Thoracic aorta (tissue), 2 donors: Measurements from ENCODE around the gene BICRA. TPM values are rescaled to one million over a fixed set of nuclear protein-coding genes. Genes with fewer than 3 reads are reported as not detected.

Source experiments
- ATAC-seq: fragments of 150-250 bp; one replicate; pipeline ENCODE4 v1.8.0; 2017; ENCODE audit warnings: low read depth; ENCODE audit not compliant: insufficient number of reproducible peaks, low FRiP score
- DNase-seq: peaks from one replicate; pipeline ENCODE4 v3.0.0-alpha.2; 2020; ENCODE audit warnings: low spot score
- H3K27ac ChIP-seq, 2 donors: fragments of 200-600 bp; sonication (generic); 1 replicate in 1 of 2; 2 replicates in 1 of 2; pipeline ENCODE4 v1.5.1; 2016; ENCODE audit warnings: mild to moderate bottlenecking in 2 of 2, moderate library complexity in 2 of 2
- H3K27me3 ChIP-seq: fragments of 200-600 bp; sonication (generic); replicated peaks from 2 replicates; pipeline ENCODE4 v1.6.0; 2016; ENCODE audit warnings: mild to moderate bottlenecking; ENCODE audit not compliant: insufficient read depth
- H3K36me3 ChIP-seq: fragments of 200-600 bp; sonication (generic); one replicate; pipeline ENCODE4 v1.5.1; 2016
- H3K4me1 ChIP-seq, 2 donors: fragments of 200-600 bp; sonication (generic); 1 replicate in 1 of 2; 2 replicates in 1 of 2; pipeline versions ENCODE4 v1.5.1 to v1.6.0; 2016; ENCODE audit warnings: low read depth in 2 of 2, mild to moderate bottlenecking in 1 of 2; ENCODE audit not compliant: control insufficient read depth in 1 of 2
- H3K4me3 ChIP-seq: fragments of 200-600 bp; sonication (generic); 2 replicates; pipeline ENCODE4 v1.5.1; 2016; ENCODE audit warnings: mild to moderate bottlenecking
- H3K9me3 ChIP-seq: fragments of 200-600 bp; sonication (generic); 2 replicates; pipeline ENCODE4 v1.5.1; 2016
- total RNA-seq, 2 donors: library from RNA; depleted of rRNA; stranded (reverse); fragments of >200 nt; gene quantifications; one replicate each; pipeline versions ENCODE4 v1.1.0 to v1.2.3, GENCODE V29; 2016
- TF ChIP-seq, protein P1 (sequence below): fragments of 200-600 bp; sonication (generic); IDR thresholded peaks from one replicate; pipeline ENCODE4 v1.5.1; 2019; ENCODE audit warnings: antibody characterized with exemption

Gene BICRA
- 10 to 100 TPM; 10.8 to 18.4 TPM for total RNA-seq

DNA sequence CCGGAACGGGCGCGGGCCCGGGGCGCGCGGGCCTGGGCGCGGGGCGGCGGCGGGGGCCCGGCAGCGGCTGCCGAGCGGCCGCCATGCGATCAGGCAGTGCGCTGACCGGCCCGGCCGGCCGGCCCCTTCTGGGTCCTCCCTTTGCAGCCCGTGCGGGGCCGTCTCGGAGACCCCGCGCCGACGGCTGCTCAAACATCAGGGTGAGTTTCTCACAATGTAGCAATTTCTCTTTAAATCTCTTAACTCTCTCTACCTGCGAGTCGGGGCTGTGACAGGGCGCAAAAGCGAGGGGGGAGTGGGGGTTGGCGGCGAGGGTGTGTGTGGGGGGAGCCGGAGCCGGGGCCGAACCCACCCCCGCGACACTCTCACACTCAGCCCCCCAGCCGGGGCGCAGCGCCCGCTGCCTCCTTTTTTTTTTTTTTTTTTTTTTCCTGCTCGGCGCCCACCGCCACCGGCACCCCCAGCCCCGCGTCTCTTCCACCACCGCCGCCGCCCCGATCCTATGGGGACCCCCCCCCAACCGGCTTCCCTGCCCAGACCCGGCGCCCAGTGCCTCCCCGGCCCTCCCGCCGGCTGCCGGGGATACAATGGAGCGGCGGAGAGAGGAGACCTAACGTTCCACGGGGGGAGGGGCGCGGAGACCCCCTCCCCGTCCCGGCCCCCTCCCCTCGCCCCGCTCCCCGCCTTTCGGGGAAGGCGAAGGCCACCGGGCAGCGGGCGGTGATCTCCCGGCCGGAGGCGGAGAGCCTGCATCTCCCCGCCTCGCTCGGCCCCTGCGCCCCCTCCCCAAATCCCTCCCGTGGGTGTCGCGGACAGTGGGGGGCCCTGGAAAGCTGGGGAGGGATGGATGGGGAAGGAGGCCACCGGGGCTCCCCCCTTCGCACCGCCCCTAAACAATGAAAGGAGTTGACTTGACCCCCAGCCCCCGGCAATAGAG lies at the start of gene BICRA:
BICRA (plus strand) TSS at position 166 of the 937 bp plus-strand sequence. CDS start 64,441 bp downstream, outside the sequence.
- TF ChIP-seq, protein P1, sequence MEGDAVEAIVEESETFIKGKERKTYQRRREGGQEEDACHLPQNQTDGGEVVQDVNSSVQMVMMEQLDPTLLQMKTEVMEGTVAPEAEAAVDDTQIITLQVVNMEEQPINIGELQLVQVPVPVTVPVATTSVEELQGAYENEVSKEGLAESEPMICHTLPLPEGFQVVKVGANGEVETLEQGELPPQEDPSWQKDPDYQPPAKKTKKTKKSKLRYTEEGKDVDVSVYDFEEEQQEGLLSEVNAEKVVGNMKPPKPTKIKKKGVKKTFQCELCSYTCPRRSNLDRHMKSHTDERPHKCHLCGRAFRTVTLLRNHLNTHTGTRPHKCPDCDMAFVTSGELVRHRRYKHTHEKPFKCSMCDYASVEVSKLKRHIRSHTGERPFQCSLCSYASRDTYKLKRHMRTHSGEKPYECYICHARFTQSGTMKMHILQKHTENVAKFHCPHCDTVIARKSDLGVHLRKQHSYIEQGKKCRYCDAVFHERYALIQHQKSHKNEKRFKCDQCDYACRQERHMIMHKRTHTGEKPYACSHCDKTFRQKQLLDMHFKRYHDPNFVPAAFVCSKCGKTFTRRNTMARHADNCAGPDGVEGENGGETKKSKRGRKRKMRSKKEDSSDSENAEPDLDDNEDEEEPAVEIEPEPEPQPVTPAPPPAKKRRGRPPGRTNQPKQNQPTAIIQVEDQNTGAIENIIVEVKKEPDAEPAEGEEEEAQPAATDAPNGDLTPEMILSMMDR: no peak
- ATAC-seq (peak; percentile 73), DNase-seq (peak; percentile 42)
- H3K27ac ChIP-seq: peak within 1 kb of the TSS; percentile 97 to 99
- no peaks in the 10 kb centered on the region for H3K27me3 ChIP-seq
- H3K4me3 ChIP-seq: peak within 1 kb of the TSS; percentile 94
- no peaks in the 10 kb centered on the region for H3K9me3 ChIP-seq
- no peaks in the 10 kb centered on the region for H3K36me3 ChIP-seq
- H3K4me1 ChIP-seq: peaks cover 28 to 45% of the 10 kb centered on the region in 2 donors

- H3K4me3 ChIP-seq: no peak overlapping the region
- TF ChIP-seq, protein P1: no peak
- H3K36me3 ChIP-seq: no peaks in the 10 kb centered on the region
- no peak for DNase-seq
- no peak for ATAC-seq
- no peaks in the 10 kb centered on the region for H3K4me1 ChIP-seq
- no peak overlapping the region for H3K27ac ChIP-seq
- H3K27me3 ChIP-seq: no peaks in the 10 kb centered on the region
- no peaks in the 10 kb centered on the region for H3K9me3 ChIP-seq
Observed at GRCh38 chr19:47560999-47561398, 47.9 kb upstream of the BICRA start.

DNA sequence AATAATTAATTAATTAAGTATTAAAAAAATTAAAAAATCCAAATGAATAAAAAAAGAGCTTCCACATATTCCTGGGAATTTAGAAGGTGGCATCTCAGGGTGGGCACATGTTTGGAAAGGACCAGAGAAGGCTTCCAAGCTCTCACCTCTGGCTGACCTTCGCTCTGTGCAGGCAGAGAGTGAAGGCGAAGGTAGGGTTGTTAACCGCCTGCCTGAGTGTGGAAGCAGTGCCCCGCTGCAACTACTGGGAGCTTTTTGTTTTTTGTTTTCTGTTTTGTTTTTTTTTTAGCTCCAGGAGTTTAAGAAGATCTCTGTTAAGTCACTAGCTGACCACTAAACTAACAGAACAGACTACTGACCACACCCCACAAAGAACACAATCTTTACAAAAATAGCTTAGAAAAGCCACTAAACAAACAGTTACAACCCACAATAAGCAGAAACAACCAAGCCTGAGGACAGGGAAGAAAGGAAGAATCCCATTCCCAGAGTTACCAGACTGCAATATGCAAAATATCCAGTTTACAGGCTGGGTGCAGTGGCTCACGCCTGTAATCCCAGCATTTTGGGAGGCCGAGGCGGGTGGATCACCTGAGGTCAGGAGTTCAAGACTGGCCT lies 47.4 kb upstream of the BICRA start:
- no peaks in the 10 kb centered on the region for H3K36me3 ChIP-seq
- ATAC-seq: no peak
- H3K27me3 ChIP-seq: no peaks in the 10 kb centered on the region

GRCh38 chr19:47564081-47564480 lies 44.9 kb upstream of the BICRA start:
- no peak overlapping the region for H3K27ac ChIP-seq
- H3K4me3 ChIP-seq: no peak overlapping the region
- TF ChIP-seq, protein P1: no peak
- ATAC-seq (no peak), DNase-seq (no peak)
- H3K36me3 ChIP-seq: no peaks in the 10 kb centered on the region
- H3K27me3 ChIP-seq: no peaks in the 10 kb centered on the region
- no peaks in the 10 kb centered on the region for H3K9me3 ChIP-seq
- H3K4me1 ChIP-seq: no peaks in the 10 kb centered on the region

More for the DNA sequence above, 47.4 kb upstream of the BICRA start:
- Histone ChIP-seq H3K4me3 (no peak overlapping the region), H3K9me3 (no peaks in the 10 kb centered on the region), H3K27ac (no peak overlapping the region), H3K4me1 (no peaks in the 10 kb centered on the region)
- DNase-seq: no peak
- TF ChIP-seq, protein P1: no peak

- H3K27ac ChIP-seq: no peak overlapping the region
- DNase-seq (no peak), ATAC-seq (no peak)
- no peaks in the 10 kb centered on the region for H3K9me3 ChIP-seq
- no peaks in the 10 kb centered on the region for H3K27me3 ChIP-seq
- TF ChIP-seq, protein P1: no peak
- peaks cover 0 to 5% of the 10 kb centered on the region in 2 donors for H3K4me1 ChIP-seq
- H3K36me3 ChIP-seq: no peaks in the 10 kb centered on the region
- H3K4me3 ChIP-seq: no peak overlapping the region
Observed at GRCh38 chr19:47569331-47569730, 39.6 kb upstream of the BICRA start.
